Stimulated activated CD4-positive, alpha-beta T cell treated with anti-CD3 and anti-CD28 coated beads, Interleukin-12 subunit alpha, Interleukin-12 subunit beta, amount 100 ng/mL, for 48 hours (primary cell): ENCODE measurements around the gene ZBED6.
"Not testable (repeated sequence)": the region's sequence is repeated elsewhere in the genome, so short reads cannot be mapped to it uniquely, and the experiment has no call there.

Experiments
- DNase-seq, 3 donors: peaks; one replicate each; pipeline ENCODE4 v3.0.0-alpha.2; 2020; ENCODE audit warnings: low read depth in 2 of 3, low spot score in 1 of 3

ZBED6 gene, protein sequence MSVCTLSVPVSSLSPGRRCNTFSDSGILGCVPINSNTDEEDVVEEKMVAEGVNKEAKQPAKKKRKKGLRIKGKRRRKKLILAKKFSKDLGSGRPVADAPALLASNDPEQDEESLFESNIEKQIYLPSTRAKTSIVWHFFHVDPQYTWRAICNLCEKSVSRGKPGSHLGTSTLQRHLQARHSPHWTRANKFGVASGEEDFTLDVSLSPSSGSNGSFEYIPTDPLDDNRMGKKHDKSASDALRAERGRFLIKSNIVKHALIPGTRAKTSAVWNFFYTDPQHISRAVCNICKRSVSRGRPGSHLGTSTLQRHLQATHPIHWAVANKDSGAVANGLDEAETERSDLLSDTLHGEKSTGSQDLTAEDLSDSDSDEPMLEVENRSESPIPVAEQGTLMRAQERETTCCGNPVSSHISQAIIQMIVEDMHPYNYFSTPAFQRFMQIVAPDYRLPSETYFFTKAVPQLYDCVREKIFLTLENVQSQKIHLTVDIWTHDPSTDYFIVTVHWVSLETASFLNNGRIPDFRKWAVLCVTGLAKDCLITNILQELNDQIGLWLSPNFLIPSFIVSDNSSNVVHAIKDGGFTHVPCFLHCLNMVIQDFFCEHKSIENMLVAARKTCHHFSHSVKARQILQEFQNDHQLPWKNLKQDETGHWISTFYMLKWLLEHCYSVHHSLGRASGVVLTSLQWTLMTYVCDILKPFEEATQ (N-terminal part only)

DNA sequence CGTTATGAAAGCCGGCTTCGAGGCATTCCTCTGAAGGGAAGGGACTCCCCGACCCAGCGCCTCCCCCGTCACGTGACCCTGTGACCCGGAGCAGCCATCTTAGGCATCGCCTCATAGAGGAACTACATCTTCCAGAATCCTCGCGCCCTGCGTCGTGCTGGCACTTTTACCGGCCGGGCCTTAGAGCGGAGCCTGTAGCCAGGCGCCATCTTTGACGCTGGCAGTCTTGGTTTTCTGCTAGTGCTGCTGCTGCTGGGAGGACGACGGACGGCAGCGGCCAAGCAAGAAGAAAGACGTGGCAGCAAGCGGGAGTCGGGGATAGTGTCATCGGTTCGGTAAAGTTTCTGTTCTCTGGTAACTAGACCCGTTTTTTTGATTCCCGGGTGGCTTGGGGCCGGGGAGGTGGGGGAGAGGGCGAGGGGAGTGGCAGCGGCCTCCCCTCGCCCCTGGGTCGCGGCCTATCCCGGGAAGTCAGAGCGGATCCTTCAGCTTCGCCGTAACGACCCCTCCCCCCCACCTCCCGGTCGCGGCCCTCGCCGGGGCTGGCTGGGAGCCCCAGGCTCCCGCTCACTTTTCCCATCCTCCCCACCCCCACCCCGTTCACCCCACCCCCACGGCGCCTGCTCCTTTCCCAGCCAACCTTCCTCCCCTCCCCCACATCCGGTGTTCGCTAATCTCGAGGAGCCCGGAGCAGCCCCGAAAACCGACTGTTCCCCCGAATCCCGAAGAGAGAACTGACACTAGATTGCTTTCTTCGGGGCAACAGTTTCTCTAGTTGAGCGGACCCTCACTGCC lies at the start of gene ZBED6, which contains the start of gene ZC3H11A:
Gene ZBED6, plus strand, starts transcription at position 183 of the 795 bp plus-strand sequence. CDS start 1,900 bp downstream, outside the sequence.
Gene ZC3H11A, plus strand, starts transcription at position 183 of the 795 bp plus-strand sequence. CDS start 21,448 bp downstream, outside the sequence.
- peak; percentile 97 to 98 (median 97) for DNase-seq

DNA sequence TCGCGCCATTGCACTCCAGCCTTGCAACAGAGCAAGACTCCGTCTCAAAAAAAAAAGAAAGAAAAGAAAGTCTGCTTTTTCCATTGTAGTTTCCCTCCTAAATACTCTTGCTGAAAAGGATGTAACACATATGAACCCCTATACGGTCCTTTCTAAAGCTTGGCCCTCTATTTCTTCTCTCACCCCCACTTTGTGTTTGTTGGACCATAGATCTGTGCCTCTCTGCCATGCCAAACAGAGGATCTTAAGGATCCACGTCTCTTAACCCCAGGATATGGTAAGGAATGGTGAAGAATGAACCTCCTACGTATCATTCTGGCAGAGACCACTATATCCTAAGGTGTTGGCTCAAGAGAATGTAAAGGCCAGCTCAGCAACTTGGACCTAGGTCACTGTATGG lies 49.1 kb upstream of the ZBED6 start:
- no peak for DNase-seq

DNA sequence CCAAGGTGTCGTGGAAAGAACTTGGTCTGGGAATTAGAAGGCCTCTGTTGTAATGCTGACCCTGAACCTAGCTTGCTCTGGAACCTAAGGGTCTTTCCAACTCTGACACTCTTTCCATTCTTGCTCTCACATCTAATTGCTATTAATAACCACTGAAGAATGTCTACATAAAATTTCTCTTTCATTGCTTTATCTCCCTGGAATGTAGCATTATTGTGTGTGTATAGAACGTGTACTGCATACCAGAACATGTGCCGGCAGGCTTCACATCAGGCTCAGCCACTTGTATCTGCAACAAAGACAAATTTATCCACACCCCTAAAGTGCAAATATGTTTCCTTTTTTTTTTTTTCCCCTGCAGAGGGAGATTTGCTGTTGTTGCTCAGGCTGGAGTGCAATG lies 44.4 kb upstream of the ZBED6 start:
- no peak for DNase-seq

DNA sequence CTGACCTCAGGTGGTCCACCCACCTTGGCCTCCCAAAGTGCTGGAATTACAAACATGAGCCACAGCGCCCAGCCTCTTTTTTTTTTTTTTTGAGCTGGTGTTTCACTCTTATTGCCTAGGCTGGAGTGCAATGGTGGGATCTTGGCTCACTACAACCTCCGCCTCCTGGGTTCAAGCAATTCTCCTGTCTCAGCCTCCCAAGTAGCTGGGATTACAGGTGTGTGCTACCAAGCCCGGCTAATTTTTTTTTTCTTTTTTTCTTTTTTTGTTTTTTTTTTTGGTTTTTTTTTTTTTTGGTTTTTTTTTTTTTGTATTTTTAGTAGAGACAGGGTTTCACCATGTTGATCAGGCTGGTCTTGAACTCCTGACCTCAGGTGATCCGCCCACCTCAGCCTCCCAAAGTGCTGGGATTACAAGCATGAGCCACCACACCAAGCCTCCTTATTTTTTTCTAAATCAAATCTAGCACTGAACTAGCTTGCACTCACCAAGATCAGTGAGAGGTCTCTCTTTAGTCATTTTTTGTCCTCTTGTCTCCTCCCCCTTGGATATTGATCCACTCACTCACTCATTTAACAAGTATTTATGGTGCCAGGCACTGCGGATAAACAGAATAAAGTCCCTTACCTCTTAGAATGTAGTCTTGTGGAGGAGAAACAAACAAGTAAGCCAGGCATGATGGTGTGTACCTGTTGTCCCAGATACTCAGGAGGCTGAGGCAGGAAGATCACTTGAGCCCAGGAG lies 43.6 kb upstream of the ZBED6 start:
- DNase-seq = not testable (repeated sequence)

DNA sequence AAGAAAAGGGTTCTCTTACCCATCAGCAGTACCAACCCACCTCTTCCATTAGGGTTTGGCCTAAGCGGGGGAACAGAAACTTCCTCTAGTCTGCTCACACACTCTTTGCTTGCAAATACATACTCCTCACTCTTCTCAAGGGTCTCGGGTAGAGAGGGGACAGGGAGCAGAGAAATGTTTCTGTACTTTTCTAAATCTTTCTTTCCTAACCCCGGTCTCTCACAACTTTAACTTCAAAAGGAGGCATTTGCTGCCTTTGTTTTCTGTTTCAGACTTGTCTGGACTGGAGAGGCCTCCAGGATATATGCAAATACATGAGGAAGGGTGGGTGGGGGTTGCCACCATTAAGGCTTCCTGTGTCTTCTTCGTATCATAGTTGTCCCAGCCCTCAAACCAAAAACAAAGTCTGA lies 41.0 kb upstream of the ZBED6 start:
- DNase-seq = no peak

DNA sequence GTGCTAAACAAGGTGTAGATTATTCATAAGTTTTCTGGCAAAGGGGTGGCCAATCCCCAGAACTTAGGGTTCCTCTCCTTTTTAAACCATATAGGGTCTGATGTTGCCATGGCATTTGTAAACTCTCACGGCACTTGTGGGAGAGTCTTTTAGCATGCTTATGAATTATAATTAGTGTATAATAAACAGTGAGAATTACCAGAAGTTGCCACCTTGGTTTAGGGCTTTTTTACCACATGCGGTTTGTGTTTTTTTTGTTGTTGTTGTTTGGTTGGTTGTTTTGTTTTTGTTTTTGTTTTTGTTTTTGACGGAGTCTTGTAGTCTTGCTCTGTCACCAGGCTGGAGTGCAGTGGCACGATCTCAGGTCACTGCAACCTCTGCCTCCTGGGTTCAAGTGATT lies 39.4 kb upstream of the ZBED6 start:
- no peak for DNase-seq

DNA sequence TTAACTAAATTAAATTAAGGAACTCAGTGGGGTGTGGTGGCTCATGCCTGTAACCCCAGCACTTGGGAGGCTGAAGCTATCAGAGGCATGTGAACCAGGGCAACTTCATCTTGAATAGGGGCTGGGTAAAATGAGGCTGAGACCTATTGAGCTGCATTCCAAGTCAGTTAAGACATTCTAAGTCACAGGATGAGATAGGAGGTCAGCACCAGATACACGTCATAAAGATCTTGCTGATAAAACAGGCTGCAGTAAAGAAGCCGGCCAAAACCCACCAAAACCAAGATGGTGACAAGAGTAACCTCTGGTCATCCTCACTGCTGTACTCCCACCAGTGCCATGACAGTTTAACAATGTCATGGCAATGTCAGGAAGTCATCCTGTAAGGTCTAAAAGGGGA lies 36.7 kb upstream of the ZBED6 start:
- DNase-seq = not testable (repeated sequence)

DNA sequence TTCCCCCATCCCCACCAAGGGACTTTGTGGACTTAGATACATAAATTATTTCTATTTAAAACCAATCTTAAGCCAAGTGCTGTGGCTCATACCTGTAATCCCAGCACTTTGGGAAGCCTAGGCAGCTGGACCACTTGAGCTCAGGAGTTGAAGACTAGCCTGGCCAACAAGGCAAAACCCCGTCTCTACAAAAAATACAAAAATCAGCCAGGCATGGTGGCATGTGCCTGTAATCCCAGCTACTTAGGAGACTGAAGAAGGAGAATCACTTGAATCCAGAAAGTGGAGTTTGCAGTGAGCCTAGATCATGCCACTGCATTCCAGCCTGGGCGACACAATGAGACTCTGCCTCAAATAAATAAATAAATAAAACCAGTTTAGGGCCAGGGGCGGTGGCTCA lies 34.9 kb upstream of the ZBED6 start:
- DNase-seq = no peak

DNA sequence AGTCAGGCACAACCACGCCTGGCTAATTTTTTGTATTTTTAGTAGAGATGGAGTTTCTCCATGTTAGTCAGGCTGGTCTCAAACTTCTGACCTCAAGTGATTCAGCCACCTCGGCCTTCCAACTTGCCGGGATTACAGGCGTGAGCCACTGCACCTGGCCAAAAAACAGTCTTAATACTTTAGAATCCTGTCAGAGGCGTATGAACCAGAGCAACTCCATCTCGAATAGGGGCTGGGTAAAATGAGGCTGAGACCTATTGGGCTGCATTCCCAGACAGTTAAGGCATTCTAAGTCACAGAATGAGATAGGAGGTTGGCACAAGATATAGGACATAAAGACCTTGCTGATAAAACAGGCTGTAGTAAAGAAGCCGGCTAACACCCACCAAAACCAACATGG lies 33.5 kb upstream of the ZBED6 start:
- not testable (repeated sequence) for DNase-seq

DNA sequence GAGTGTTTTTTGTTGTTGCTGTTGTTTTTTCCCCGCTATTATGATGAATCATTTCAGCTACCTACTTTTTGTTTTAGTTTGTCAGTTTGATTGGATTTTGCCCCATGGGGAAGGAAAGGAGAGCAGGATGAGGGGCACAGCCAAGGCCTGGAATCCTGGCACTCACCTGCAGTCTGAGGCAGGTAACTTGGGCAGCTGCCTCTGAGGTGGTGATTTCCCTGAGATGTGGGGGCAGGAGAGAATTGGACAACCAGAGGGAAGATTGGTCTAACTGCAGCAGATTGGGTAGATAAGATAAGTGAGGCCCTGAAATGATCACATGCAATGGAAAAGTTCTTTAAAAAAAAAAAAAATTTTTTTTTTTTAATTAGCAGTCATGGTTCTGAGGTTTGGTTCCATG lies 31.9 kb upstream of the ZBED6 start:
- DNase-seq = no peak

DNA sequence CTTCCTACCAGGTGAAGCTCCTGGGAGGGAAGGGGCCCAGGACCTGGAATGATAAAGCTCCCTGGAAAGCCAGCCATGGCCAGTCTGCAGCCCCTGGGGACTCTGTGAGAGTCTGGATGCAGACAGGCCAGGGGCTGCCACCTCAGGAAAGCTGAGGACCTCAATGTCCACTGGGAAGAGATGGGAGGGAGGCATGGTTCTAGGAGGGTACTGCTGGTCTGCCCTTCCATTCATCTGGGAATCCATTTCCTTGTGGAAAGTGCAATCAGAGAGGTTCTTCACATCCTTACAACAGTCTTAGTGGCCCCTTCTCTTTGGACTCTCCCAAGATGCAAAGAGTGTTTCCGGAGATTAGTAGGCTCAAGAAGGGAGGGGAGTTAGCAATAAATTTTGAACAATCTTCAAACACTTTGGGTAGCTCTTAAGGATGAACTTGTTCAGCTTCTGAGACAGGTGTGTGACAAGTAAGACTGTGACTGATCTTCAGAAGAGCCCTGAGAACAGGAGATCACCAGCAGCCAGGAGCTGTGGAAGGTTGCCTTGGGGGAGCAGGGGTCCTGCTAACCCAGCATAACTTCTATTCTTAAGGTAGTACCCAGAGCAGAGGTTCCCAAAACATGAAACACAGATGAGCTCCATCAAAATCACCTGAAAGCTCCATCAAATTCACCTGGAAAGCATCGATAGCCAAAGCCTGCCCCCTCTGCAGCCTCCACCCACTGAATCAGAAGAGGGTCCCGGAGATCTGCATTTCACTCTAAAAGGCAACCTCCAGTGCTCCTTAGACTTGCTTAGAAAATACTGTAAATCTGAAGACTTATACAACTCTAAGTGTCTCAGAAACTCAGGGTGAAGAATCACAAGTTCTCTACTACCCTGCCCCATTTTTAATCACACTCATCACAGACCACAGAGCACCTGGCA lies 31.1 kb upstream of the ZBED6 start:
- no peak for DNase-seq

DNA sequence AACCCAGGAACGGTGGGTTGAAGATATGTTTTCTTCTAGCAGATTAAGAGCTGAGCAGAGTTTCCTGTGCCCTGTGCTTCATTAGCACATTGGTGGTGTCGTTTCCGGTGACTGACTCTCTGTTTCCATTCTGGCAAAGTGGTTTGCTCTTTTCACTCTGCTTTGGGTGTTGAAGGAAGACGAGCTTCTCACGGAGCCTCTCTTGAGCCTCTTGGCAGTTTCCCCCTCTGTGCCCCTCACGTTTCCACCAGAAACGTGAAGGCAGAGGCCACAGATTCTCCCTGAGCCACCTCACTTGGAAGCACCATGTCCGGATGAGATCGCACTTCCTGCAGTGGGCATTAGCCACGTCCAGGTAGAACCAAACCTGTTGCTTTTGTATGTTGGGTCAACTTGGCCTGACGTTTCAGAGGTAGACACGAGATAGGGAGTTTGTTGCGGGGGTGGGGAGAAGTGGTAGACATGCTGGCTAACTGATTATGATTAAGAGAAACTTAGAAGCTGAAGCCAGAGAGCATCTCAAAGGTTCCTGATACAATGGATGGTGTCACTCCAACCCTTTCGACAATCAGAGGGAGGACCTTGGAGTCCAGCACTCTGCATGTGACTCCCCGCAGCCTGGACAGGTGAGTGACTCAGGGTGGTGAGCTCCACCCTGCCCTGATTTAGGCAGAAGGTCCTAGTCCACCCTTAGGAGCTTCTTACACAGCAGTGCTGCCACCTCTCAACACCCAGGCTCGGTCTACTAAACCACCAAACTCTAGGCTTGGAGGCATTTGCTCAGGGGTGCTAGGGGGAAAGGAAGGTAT lies 30.2 kb upstream of the ZBED6 start, which contains the start of gene LAX1:
Gene LAX1, plus strand, starts transcription at position 155 of the 809 bp plus-strand sequence. Its CDS starts 383 bp downstream, at position 538.
- peak; percentile 63 to 77 (median 70) for DNase-seq

DNA sequence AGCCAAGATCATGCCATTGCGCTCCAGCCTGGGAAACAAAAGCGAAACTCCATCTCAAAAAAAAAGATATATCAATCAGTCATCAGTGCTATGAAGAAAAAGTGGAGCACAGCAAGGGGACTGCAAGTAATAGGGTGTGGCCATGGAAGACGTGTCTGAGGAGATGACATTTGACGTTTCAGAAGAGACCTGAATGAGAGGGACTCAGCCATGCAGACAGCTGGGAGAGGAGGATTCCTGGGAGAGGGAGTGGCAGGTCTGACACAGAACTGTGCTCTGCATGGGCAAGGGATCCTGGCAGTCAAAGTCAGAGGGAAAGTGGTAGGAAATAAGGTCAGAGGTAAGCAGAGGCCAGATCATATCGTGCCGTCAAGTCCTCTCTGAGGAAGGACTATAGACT lies 27.2 kb upstream of the ZBED6 start:
- DNase-seq = no peak

DNA sequence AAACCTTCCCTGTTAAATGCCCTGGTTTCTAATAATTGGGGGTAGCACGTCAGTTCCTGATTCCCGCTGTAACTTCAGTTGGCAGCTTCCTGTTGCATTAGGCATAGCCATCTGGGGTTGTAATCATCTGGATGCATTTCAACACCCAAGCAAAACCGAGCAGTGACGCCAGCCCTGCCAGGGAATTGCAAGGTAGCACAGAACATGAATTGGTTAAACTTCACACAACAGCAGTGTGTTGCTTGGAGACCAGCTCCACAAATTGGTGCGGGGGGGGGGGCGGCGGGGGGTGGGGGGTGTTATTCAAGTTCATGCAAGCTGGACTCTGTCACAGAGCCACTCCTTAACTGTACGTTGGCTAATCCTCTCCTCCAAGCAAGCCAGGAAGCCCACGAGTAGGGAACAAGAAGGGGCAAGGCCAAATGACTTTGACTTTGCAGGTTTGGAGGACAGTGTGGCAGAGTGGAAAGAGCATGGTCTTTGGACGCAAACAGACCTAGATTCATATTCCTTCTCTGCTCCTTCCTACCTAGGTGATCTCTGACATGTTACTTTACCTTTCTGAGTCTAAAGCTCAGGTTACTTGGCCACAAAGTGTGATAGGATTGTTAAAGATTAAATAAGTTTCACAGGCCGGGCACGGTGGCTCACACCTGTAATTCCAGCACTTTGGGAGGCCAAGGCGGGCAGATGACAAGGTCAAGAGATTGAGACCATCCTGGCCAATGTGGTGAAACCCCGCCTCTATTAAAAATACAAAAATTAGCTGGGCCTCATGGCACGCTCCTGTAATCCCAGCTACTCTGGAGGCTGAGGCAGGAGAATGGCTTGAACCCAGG lies 25.7 kb upstream of the ZBED6 start:
- DNase-seq = no peak

DNA sequence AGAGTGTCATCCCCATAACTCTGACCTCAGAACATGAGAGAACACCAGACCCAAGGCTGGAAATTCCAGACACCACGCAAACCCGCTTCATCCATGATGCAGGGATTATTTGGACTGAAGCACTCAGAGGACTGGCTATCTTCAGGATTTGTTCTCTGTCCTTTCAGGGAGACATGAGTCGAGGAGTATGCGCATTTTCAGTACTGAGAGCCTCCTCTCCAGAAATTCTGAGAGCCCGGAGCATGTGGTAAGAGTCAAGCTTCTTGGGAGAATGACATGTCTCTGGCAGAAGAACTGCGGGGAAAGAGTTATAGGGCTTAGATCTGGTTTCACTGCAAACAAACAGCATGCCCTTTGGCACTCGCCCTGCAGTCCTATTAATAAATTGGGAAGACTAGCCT lies 23.5 kb upstream of the ZBED6 start:
- DNase-seq = no peak

DNA sequence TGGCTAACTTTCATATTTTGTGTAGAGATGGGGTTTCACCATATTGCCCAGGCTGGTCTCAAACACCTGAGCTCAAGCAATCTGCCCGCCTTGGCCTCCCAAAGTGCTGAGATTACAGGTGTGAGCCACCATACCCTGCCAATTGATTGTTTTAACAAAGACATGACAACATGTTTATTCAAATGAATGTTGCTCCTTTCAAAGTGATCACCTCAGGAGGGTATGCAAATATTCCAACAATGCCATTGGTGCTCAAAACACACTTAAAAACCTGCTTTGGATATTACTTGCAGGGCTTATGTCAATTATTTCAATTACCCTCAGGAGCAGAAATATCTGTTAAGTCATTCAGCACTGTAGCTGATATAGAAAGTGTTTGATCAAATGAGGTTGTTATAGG lies 22.6 kb upstream of the ZBED6 start:
- DNase-seq = no peak

DNA sequence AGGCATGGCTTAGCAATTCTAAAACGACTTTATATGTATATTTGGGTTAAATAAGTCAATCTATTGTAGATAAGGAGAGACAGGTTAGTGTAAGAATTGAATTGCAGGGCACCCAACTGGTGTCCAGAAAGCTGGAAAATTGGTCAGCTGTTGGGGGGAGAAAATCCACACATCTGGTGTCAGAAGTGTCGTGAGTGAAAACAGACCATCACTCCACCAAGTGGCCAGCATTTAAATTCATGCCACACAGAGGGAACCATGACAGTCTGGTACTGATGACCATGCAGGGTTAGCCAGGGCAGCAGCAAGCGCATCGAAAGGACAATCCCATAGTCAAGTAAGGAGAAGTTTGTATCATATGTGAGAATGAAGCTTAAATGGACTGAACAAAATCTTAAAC lies 18.8 kb upstream of the ZBED6 start:
- DNase-seq = no peak

DNA sequence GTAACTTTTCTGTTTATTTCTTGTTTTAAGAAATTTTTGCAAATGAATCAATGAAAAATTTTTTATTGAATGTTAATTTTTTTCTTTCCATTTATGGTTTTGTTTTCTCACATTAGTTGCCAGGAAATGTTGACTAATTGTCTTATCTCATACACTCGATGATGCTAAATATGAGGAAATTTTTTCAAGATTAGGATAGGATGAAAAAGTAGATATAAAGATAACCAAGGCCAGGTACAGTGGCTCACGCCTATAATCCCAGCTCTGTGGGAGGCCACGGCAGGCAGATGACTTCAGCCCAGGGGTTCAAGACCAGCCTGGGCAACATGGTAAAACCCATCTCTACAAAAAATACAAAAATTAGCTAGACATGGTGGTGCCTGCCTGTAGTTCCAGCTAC lies 17.8 kb upstream of the ZBED6 start:
- DNase-seq = no peak
